ENCODE data around the gene TFEB.
"Not testable (repeated sequence)": the region's sequence is repeated elsewhere in the genome, so short reads cannot be mapped to it uniquely, and the experiment has no call there.

TFEB gene

GRCh38 chr6:41735427-41736185 lies at the start of gene TFEB:
TSS of gene TFEB (minus strand) at chr6:41735608. CDS start at chr6:41691213, 44,395 bp downstream.
- peak; percentile 94 for DNase-seq

- DNase-seq: no peak
These were observed 49.3 kb upstream of the TFEB start for GRCh38 chr6:41784581-41785171.

- DNase-seq: no peak
These were observed 47.8 kb upstream of the TFEB start for GRCh38 chr6:41783106-41783780.

GRCh38 chr6:41781366-41781730 lies 45.9 kb upstream of the TFEB start:
- no peak for DNase-seq

GRCh38 chr6:41780551-41781365 lies 45.4 kb upstream of the TFEB start, which contains the start of gene PRICKLE4:
TSS of gene PRICKLE4 (plus strand) at chr6:41780782. CDS start at chr6:41783474, 2,692 bp downstream.
- DNase-seq: peak; percentile 62

- peak; percentile 95 for DNase-seq
These were observed 44.6 kb upstream of the TFEB start, which contains the start of gene FRS3 for GRCh38 chr6:41779788-41780550. TSS of gene FRS3 (minus strand) at chr6:41779900. CDS start at chr6:41776987, 2,913 bp downstream.

GRCh38 chr6:41779336-41779735 lies 43.9 kb upstream of the TFEB start:
- no peak for DNase-seq

GRCh38 chr6:41778895-41779294 lies 43.5 kb upstream of the TFEB start:
- DNase-seq: no peak

GRCh38 chr6:41777551-41778285 lies 42.3 kb upstream of the TFEB start:
- DNase-seq: no peak

GRCh38 chr6:41775293-41775882 lies 40.0 kb upstream of the TFEB start:
- no peak for DNase-seq

- DNase-seq: no peak
These were observed 39.4 kb upstream of the TFEB start for GRCh38 chr6:41774841-41775240.

GRCh38 chr6:41771058-41771983 lies 35.9 kb upstream of the TFEB start:
- no peak for DNase-seq

- no peak for DNase-seq
These were observed 35.1 kb upstream of the TFEB start for GRCh38 chr6:41770381-41771057.

- DNase-seq: no peak
These were observed 34.0 kb upstream of the TFEB start for GRCh38 chr6:41769376-41769775.

GRCh38 chr6:41768545-41769308 lies 33.3 kb upstream of the TFEB start:
- peak; percentile 46 for DNase-seq

GRCh38 chr6:41767112-41767833 lies 31.9 kb upstream of the TFEB start:
- DNase-seq: peak; percentile 90

GRCh38 chr6:41766043-41766664 lies 30.7 kb upstream of the TFEB start:
- DNase-seq: not testable (repeated sequence)
